ENCODE results near the gene ADAMTS17.

DNA sequence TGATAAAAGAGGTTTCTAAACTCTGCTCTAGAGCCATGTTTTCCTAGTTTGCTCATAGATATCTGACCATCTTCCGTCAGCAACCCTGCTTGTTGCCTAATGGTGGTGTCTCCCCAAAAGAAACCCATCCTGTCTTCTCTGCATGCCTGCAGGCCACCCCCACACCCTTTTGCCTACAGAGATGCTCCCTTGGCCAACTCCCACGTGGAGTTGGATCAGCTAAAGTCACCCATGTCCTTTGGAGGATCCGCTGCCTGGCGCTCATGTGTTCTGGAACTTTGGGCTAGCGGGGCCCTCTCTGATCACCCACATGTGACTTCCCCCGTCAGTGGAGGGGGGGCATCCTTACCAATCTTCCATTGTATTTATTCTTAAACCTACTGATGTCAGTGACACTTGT lies 185.6 kb downstream of the ADAMTS17 start:
- TF ChIP-seq CTCF (IDR thresholded peaks at IDR 0.05), result no peak
- TF ChIP-seq EP300 (IDR thresholded peaks at IDR 0.05), result no peak
- no peak for TF ChIP-seq POLR2A (IDR thresholded peaks at IDR 0.05)
- no peak for TF ChIP-seq POLR2AphosphoS5 (IDR thresholded peaks at IDR 0.05)
